ENCODE results near the gene OR2H2.

OR2H2 gene

GRCh38 chr6:29593199-29593855, 8.4 kb downstream of the OR2H2 start:
- no peak for DNase-seq

GRCh38 chr6:29596381-29596900, 11.5 kb downstream of the OR2H2 start:
- DNase-seq: no peak

- DNase-seq: no peak
These were observed 12.3 kb downstream of the OR2H2 start for GRCh38 chr6:29597184-29597583.

GRCh38 chr6:29598172-29598747, 13.3 kb downstream of the OR2H2 start:
- no peak for DNase-seq

DNA sequence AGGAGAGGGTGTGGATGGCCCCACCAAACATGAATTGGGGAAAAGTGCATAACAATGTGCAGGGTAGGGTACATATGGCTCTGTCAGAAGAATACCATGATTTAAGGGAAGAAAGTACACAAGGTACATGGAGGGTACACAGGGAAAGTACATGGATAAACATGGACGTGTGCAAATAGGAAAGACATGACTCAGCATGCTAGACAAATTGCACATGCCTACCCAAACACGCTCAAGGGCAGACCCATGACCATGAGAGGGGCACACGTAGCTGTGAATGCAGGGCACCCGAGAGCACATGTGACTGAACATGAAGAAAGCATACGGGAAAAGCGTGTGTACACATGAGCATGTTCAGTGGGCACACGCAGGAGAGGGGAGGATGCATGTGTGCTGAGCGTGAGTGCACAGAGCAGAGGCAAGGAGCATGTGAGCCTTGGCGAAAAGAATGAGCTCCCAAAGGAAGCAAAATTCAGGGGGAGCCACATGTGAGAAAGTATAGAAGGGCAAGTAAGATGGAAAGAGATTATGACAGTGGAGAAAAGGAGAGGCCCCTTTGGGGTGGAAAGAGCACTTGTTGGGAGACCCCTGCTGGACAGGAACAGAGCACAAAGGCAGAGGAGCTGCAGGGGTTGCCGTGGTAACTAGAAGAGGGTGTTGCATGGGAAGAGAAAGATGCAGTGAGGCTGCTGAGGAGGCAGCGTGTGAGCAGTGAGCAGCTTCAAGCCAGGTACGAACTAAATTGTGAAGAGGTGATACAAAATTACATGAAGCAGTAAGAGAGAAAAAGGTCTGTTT, 17.8 kb downstream of the OR2H2 start:
- DNase-seq: no peak

DNA sequence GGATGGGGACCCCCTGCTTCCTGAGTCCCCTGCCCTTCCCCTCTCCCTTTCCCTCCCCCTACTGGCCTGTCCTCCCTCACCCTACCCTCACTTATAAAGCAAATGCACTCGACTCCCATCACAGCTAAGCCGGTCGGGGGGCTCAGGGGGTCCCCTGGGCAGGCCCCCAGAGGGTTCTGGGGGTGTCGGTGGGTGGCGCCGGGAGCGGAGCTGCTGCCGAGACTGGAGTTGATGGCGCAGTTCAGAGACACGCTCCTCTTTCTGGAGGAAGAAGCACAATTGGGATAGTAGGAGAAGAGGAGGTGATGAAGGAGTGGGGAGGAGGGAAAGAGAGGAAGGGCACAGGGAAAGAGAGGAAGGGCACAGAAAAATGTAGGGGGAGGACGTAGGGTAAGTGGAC, 18.5 kb downstream of the OR2H2 start:
- no peak for DNase-seq

DNA sequence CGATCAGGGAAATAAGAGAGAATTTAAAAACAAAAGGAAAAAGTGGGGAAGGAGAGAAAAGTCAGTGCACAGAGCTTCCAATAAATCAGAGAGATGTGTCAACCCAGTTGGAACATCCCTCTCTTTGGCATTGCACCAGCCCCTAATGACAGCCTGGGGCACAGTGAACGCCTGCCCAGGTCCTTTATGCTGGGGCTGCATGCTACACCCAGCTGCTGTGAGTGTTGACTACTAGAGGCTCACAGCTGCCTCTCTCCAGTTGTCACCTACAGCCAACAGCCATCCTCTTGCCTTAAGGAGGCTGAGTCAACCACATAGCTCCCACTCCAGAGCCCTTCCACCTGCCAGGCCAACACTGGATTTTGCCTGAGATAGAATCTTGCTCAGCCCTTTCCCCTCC, 19.0 kb downstream of the OR2H2 start:
- DNase-seq: no peak

- DNase-seq: no peak
These were observed 23.2 kb downstream of the OR2H2 start for GRCh38 chr6:29608131-29608530.

DNA sequence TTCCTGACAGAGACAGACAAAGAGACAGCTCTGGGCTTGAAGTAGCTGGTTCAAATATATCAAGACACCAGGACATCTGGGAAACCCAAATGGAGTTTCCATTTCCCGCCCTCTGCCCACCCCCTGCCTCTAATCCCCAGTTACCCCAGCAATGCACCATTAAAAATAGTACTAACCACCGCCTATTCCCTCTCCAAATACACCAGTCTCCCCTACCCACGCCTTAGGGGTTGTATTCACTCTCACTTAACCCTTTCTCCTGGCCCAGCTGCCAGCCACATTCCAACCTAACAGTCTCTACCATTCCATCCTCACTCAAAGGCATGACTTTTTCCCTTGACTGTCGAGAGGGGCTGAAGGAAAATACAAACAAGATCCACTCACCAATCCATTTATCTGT, 25.6 kb downstream of the OR2H2 start:
- DNase-seq: no peak

GRCh38 chr6:29611426-29611825, 26.5 kb downstream of the OR2H2 start:
- DNase-seq: no peak

DNA sequence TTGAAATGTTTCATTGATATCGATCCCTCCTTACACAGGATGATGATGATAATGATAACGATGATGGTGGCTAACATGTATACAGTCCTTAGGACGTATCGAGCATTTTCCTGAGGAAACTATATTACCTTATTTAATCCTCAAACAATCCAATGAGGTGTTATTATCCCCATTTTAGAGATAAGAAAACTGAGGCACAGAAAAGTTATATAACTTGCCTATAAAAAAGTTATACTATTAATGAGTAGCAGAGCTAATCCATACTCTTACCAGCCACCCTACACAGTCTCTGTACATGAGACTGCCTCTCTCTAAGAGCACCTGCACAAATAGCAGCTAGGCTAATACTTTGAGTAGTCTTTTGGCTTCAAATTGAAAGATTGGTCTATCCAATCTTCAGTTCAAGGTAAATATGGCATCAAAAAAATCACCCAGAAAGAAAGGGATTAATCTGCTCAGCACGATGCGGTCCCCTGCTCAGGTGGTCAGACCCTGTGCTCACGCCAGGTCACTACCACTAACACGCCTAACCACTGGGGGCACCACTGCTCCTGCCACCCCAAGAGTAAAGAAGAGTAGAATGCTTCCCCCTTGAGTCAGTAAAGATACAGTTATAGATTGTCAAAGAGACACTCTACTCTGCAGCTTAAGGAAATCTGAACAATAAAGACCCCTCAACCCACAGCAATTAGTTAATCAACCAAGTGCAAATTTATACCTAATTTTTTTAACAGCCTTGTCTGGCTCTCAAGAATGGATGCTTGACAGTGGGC, 33.0 kb downstream of the OR2H2 start:
- no peak for DNase-seq

DNA sequence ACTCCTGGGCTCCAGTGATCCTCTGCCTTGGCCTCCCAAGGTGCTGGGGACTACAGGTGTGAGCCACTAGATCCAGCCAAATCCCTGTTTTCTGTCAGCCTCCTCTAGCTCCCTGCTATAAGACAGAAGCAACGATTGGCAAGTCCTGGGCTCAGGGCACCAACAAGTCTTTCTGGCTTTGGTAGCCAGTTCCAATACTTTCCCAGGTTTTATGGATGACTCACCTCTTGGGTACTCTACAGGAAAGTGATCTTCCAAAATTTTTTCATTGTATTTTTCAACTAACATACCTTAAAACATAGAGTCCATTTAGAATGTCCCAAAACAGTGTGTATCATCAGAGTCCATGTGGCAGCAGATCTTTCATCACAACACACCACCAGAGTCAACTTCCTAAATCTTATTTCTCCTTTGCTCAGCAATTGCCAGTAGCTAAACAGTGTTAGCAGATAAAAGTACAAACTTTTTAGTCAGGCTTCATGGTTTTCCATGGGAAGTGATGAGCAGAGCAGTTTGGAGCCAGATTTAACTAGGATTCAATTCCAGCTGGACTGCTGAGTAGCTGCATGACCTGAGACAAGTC, 34.7 kb downstream of the OR2H2 start:
- DNase-seq: no peak

- no peak for DNase-seq
These were observed 35.7 kb downstream of the OR2H2 start for GRCh38 chr6:29620630-29621029.

- no peak for DNase-seq
These were observed 39.6 kb downstream of the OR2H2 start for GRCh38 chr6:29624520-29624961.

- no peak for DNase-seq
These were observed 40.5 kb downstream of the OR2H2 start for GRCh38 chr6:29625337-29625930.

GRCh38 chr6:29626948-29627754, 42.2 kb downstream of the OR2H2 start:
- no peak for DNase-seq

- peak; percentile 54 to 77 for DNase-seq
These were observed 43.0 kb downstream of the OR2H2 start for GRCh38 chr6:29627755-29628418.

DNA sequence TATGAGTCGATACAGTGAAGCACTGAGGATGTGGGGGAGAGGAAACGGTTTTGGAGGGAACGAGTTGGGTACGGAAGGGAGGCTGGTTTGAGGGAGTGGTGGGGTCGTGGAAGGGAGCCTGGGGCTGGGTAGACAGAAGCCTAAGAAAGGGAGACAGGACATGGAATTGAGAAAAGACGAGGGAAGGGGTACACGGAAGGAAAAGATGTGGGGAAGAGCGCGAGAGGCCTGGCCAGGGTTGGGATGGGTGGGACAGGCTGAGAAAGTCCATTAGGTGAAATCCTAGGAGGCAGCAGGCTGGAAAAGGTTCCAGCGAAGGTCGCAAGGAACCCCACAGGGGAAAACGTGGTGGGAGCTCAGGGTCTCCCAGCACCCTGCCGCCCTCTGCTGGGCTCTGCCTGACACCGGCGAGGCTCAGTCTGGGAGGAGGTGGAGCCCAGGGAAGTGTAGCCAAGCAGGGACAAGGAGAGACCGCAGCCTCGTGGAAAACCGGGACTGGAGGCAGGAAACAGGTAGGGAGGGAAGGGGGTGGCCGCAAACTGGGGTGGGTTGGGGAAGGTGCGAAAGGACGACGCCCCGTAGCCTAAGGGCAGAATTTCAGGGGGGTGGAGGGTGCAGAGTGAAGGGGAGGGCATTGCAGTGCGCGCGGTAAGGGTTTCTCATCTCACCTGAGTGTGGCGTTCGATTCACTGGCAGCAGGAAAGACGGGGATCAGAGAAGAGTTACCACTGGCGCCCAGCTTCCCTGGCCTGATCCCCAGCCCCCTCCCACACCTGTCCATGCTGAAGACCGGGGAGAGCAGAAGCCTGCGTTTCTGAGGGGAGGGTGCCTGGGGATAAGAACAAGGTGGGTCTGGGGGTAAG, 43.7 kb downstream of the OR2H2 start:
- DNase-seq: peak; percentile 27 to 54

GRCh38 chr6:29629571-29629970, 44.6 kb downstream of the OR2H2 start:
- DNase-seq: no peak

DNA sequence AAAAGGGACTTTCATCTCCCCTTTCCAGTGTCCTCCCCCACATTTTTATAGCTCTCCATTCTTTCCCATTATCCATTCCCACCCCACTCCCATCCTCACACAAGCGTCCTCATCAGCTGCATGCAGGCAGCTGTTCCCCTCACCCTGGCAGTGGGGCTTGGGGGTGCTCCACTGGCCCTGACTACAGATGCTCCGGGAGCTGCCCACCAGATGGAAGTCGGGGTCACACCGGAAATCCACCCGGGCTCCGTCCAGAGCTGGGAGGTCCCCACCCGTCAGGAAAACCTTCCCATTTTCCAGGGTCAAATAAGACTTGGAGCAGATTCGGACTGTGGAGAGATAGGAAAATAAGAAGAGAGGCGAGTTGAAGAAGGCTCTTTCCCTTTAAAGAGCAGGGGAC, 45.4 kb downstream of the OR2H2 start:
- DNase-seq: no peak

Measured in CD4-positive, alpha-beta T cell treated with Interferon alpha-2 for 1 hour (primary cell).